Iris pigment epithelial cell (primary cell): Measurements from ENCODE around the gene HS6ST3.
"Not testable (repeated sequence)": the region's sequence is repeated elsewhere in the genome, so short reads cannot be mapped to it uniquely, and the experiment has no call there.

ENCODE experiments used
- DNase-seq: peaks from one replicate; pipeline ENCODE4 v3.0.0-alpha.2; 2011; ENCODE audit warnings: low read depth

The HS6ST3 gene

DNA sequence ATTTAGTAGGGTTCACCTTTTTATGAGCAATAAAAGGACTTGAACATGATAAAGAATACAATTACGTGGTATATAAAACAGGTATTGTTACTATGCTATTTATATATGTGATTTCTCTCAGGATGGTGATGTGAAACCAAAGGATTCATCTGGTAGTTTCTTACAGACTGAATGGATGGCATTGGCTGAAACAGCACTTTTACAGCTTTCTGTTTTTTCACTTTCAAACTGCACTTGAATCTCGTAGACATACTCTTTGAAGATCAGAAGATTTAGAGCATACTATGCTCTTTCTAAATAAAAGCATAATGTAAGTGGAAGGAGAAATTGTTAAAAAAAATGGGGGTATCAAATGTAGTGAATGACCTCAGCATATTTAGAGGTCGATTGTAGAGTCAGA lies 354.8 kb downstream of the HS6ST3 start:
- no peak for DNase-seq

GRCh38 chr13:96449920-96450319 lies 360.0 kb downstream of the HS6ST3 start:
- DNase-seq, result no peak

GRCh38 chr13:96450326-96451020 lies 360.6 kb downstream of the HS6ST3 start:
- no peak for DNase-seq

GRCh38 chr13:96454466-96454865 lies 364.6 kb downstream of the HS6ST3 start:
- no peak for DNase-seq

GRCh38 chr13:96460609-96461008 lies 370.7 kb downstream of the HS6ST3 start:
- DNase-seq, result peak; percentile 1

DNA sequence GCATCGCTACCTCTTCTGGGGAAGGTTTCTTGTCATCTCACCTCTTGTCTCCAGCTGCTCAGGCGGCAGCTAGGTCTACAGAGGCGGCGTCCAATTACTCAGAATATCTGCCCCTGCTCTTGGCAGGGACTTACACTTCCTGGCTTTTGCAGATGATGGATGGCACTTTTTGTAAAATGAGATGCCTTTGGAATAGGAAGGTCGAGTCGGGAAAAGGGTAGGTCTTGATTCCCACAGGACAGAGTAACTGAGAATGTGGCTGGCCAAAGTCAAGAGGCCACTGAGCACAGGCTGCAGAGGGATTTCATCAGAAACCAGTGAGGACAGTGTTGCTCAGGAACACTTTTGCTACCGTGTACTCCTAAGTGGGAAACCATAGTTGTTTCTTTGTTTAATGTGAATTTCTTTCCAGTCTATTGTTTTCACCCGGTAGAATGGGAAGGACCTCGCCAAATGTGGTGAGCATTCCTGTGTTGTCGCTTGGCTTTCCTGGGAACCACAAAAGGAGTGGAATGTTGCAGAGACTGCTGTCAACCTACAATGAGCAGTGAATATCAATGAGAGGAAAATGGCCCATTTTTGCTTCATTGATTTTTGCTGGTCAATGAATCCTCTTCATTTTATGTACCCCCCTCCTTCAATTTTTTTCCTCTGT lies 383.7 kb downstream of the HS6ST3 start:
- no peak for DNase-seq

GRCh38 chr13:96474181-96474557 lies 384.3 kb downstream of the HS6ST3 start:
- DNase-seq, result no peak

GRCh38 chr13:96475103-96475502 lies 385.2 kb downstream of the HS6ST3 start:
- no peak for DNase-seq

DNA sequence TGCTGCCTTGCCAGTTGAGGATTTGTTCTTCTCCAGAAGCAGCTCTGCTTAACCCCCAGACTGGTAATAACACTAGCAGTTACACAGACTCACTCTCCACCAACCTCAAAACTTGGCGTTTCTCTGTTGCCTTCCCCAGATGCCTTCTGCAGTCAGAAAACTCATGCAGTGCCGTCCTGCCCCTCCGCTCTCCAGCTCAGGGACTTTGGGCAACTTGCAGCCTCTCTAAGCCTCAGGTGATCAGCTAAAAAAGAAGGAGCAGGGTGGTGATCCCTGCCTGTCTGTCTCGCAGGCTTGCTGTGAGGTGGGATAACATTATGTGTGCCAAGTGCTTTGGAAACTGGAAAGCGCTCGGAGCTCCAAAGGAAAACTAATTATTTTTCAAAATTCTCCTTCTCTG lies 391.6 kb downstream of the HS6ST3 start:
- DNase-seq, result no peak

DNA sequence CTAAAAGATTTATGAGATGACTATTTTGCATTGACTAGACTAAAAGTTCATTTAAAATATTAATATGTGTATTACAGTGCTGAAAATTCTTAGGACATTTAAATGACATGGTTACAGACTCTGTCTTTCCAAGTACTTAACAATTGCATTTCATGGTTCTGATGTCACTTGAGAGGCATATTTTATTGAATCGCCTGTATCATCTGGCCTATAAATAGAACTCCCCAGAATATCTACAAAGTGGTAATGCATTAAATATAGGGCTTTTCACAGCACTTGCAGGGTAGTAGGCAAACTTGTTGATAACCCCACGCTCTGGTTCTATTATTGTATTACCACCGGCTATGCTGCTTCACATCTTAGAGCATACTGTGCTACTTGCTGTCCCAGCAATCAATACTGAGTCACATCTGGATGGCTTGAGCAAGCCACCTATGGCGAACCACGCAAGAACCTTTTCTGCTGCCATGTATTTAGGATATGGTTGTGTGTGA lies 400.6 kb downstream of the HS6ST3 start:
- DNase-seq, result no peak

DNA sequence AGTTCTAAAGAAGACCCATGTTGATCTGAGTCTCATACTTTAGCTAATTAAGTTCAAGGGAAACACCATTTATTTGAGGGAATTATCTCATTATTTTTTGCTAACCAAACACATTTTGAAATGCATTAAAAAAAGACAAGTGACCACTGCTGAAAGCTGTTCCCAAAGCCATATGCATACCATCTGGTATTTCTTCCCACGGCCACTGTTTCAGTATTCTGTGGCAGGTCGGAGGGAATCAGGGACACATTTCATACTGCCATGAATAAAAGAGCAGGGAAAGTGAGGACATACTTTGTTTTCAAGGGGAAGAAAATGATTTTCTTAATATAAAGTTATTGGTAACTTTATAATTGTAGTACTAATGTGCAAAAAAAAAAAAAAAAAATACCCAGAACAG lies 401.2 kb downstream of the HS6ST3 start:
- no peak for DNase-seq

DNA sequence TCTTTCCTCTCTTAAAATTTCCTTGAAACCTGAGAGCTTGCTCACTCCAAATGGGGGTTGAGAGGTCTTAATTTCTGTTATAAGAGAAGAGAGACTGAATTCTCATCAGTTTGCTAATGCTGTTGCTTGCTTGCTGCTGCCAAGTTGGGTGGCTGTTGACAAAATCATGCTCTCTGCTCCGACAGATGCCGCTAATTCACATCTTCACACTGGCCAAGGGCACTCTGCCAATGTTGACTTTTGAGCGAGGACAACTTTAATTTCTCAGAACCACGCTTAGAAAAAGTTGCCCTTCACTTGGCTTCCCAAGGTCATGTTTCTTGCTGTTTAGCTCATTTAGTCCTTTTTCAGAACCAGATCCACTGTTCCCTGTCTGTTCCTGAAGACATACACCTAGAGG lies 402.9 kb downstream of the HS6ST3 start:
- no peak for DNase-seq

DNA sequence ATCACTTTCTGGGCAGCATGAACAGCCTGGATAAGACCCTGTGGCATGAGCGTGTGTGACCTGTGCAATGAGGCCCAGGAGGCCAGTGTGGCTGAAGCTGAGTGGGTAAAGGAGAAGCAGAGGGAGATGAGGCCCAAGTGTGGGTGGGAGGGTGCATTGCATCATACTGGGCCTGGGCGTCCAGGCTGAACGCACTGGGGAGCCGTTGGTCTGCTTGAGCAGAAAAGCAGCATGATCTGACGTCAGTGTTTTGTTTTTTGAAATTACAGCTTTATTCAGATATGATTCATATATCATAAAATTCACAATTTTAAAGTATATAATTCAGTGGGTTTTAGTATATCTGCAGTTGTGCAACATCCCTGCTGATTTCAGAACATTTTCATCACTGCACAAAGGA lies 409.7 kb downstream of the HS6ST3 start:
- no peak for DNase-seq

DNA sequence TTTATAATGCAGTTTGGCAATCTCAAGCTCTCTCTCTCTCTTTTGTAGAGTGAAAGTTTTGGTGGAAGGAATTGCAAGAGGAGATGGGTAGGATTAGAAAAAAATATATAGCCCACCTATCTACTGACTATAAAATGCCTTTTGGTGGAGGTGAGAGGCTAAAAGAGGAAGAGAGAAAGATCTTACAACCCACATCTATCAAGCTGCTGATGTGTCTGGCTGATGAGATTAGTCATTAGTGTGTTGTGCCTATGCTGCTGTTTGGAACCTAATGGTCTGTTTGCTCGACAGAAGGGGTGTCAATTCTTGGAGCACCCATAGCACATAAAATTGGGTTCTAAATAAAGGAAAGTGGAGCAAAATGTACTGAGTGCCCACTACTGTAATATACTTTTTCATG lies 411.0 kb downstream of the HS6ST3 start:
- DNase-seq, result no peak

GRCh38 chr13:96503481-96503880 lies 413.6 kb downstream of the HS6ST3 start:
- no peak for DNase-seq

- DNase-seq, result no peak
These were observed 421.7 kb downstream of the HS6ST3 start for GRCh38 chr13:96511587-96511986.

- no peak for DNase-seq
These were observed 429.5 kb downstream of the HS6ST3 start for GRCh38 chr13:96519380-96519779.

GRCh38 chr13:96524398-96525020 lies 434.6 kb downstream of the HS6ST3 start:
- DNase-seq, result not testable (repeated sequence)

DNA sequence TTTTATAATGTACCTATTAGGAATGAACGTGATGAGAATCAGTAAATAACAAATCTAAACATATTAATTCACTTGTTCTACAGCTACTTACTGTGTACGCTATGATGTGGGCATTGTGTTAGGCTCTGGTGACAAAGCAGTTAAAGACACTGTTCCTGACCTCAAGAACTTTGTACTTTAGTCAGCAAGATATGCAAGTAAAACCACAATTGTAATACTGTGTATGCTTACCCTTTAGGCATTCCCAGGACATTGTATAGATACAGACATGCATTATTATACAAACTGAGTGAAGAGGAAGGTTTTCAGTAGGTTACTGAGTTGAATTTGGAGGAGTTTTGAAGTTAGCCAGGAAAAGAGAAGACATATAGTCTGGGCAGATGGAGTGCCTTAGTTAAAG lies 435.8 kb downstream of the HS6ST3 start:
- DNase-seq, result no peak

- no peak for DNase-seq
These were observed 437.6 kb downstream of the HS6ST3 start for GRCh38 chr13:96527497-96527896.

DNA sequence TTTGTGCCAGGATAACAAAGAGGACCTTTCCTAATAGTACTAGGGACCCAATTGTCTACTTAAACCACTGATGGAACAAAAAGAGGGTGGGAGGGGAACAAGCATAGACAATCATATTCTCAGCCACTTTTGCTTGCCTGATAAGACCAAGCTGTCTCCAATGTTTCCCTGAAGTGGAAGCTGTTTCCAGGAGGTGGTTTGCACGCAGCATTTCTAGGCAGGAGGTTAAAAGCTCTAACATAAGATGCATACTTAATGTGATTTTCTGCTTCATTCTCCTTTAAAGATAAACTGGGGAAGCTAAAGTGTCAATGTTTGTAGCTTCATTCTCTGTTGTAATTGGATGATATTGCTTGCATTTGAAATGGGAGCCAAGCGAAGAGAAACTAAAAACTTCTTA lies 442.9 kb downstream of the HS6ST3 start:
- no peak for DNase-seq

- DNase-seq, result no peak
These were observed 443.5 kb downstream of the HS6ST3 start for GRCh38 chr13:96533408-96533807.

- DNase-seq, result no peak
These were observed 449.9 kb downstream of the HS6ST3 start for GRCh38 chr13:96539791-96540190.
